Hair follicular keratinocyte (primary cell): ENCODE data around the gene CST9L. TPM values are rescaled to one million over a fixed set of nuclear protein-coding genes. Genes with fewer than 3 reads are reported as not detected.

Source experiments
- total RNA-seq: library from RNA; depleted of rRNA; stranded (reverse); fragments of >200 nt; gene quantifications from 2 replicates; pipeline ENCODE4 v1.2.3, GENCODE V29; 2015

CST9L gene
- not detected in 2 replicates for total RNA-seq

GRCh38 chr20:23568320-23568970 is at the start of gene CST9L:
Gene CST9L, minus strand, starts transcription at chr20:23568484. Its CDS starts 34 bp downstream, at chr20:23568450.

GRCh38 chr20:23605867-23606651 is 37.8 kb upstream of the CST9L start, which contains the start of gene CST9:
Gene CST9, minus strand, starts transcription at chr20:23605917. Its CDS starts 53 bp downstream, at chr20:23605864.

Other genes with a start within 250 kb of the CST9L start
- 48.0 and 75.8 TPM in 2 replicates for gene NXT1, start 217.7 kb downstream of the CST9L start, total RNA-seq
- gene GZF1, start 206.3 kb downstream of the CST9L start, total RNA-seq = 6.5 and 7.1 TPM in 2 replicates
- 2.1 and 3.1 TPM in 2 replicates for gene NAPB, start 147.0 kb downstream of the CST9L start, total RNA-seq
- gene CSTL1, start 128.8 kb downstream of the CST9L start, total RNA-seq = not detected in 2 replicates
- not detected in 2 replicates for gene CST11, start 115.6 kb downstream of the CST9L start, total RNA-seq
- gene CST8, start 77.4 kb downstream of the CST9L start, total RNA-seq = not detected in 2 replicates
- gene CST9, start 37.4 kb upstream of the CST9L start, total RNA-seq = not detected in 2 replicates
- 353 and 458 TPM in 2 replicates for gene CST3, start 69.5 kb upstream of the CST9L start, total RNA-seq
- not detected in 2 replicates for gene CST4, start 120.6 kb upstream of the CST9L start, total RNA-seq
- not detected in 2 replicates for gene CST1, start 182.5 kb upstream of the CST9L start, total RNA-seq